ENCODE results near the gene STX8.

The STX8 gene

DNA sequence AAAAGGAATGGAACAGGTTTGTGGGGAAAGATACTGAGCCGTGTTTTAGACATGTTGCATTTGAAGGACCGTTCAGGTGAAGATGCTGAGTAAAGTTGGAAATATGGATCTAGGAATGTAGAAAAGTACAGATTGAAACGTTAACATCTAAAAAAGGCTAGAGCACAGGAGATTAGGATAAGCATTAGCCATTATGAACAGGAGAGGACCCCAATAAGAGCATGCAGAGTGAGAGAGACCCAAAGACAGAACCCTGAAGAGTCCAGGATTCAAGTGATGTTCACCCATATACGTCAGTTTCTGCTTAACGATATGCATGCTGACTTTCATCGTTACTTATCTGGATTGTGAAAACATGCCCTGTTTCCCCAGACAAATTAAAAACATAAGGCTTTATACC is 140.5 kb downstream of the STX8 start:
- H3K4me1 ChIP-seq (ENCODE audit: insufficient read depth, low read length): no peaks in the 10 kb centered on the region
- DNase-seq (no peak), ATAC-seq (ENCODE audit: insufficient read depth, low read depth) (no peak)
- no peak overlapping the region for H3K4me3 ChIP-seq (ENCODE audit: low read depth in 1 of 2, low read length in 2 of 2)
- H4K20me1 ChIP-seq (ENCODE audit: insufficient read depth, low read length): no peaks in the 10 kb centered on the region
- no peak overlapping the region for H3K27ac ChIP-seq (ENCODE audit: low read length)
- no peak overlapping the region for H3K9ac ChIP-seq (ENCODE audit: low read depth, low read length)
- H3K36me3 ChIP-seq (ENCODE audit: insufficient read depth, low read length): no peaks in the 10 kb centered on the region
- no peak overlapping the region for H2AFZ ChIP-seq (ENCODE audit: low read depth, low read length)
- no peaks in the 10 kb centered on the region for H3K27me3 ChIP-seq (ENCODE audit: insufficient read depth, low read length, poor library complexity)
- TF ChIP-seq CTCF (IDR thresholded peaks at IDR 0.05; ENCODE audit: borderline replicate concordance, extremely low read depth, low read length, poor library complexity, severe bottlenecking): no peak
- TF ChIP-seq EZH2 (IDR thresholded peaks at IDR 0.05; ENCODE audit: borderline replicate concordance, low read depth, low read length, severe bottlenecking): no peak
- no peaks in the 10 kb centered on the region for H3K79me2 ChIP-seq (ENCODE audit: insufficient read depth, low read length)
- H3K9me3 ChIP-seq (ENCODE audit: insufficient read depth, low read length, severe bottlenecking): no peaks in the 10 kb centered on the region
- no peak overlapping the region for H3K4me2 ChIP-seq (ENCODE audit: insufficient read depth, low read length)

DNA sequence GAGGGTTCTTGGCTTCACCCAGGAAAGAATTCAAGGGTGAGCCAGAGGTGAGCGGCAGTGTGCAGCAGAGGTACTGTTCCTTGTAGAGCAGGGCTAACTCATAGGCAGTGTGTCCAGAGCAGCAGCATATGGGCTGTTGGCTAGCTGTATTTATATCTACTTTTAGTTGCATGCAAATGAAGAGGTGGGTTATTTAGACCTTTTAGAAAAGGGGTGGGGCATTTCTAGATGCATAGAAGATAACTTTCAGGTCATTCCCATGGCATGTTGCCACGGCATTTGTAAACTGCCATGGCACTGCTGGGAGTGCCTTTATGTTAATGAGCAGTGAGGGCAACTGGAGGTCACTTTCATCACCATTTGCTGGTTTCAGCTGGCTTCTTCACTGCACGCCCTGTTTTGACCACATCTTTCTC is 141.0 kb downstream of the STX8 start:
- no peak for DNase-seq
- TF ChIP-seq CTCF (IDR thresholded peaks at IDR 0.05; ENCODE audit: borderline replicate concordance, extremely low read depth, low read length, poor library complexity, severe bottlenecking) (no peak), EZH2 (IDR thresholded peaks at IDR 0.05; ENCODE audit: borderline replicate concordance, low read depth, low read length, severe bottlenecking) (no peak)
- no peaks in the 10 kb centered on the region for H3K4me1 ChIP-seq (ENCODE audit: insufficient read depth, low read length)
- H3K27me3 ChIP-seq (ENCODE audit: insufficient read depth, low read length, poor library complexity): no peaks in the 10 kb centered on the region
- no peak overlapping the region for H2AFZ ChIP-seq (ENCODE audit: low read depth, low read length)
- no peak overlapping the region for H3K4me3 ChIP-seq (ENCODE audit: low read depth in 1 of 2, low read length in 2 of 2)
- ATAC-seq (ENCODE audit: insufficient read depth, low read depth): no peak
- H3K9ac ChIP-seq (ENCODE audit: low read depth, low read length): no peak overlapping the region
- H3K9me3 ChIP-seq (ENCODE audit: insufficient read depth, low read length, severe bottlenecking): no peaks in the 10 kb centered on the region
- H4K20me1 ChIP-seq (ENCODE audit: insufficient read depth, low read length): no peaks in the 10 kb centered on the region
- H3K4me2 ChIP-seq (ENCODE audit: insufficient read depth, low read length): no peak overlapping the region
- no peaks in the 10 kb centered on the region for H3K36me3 ChIP-seq (ENCODE audit: insufficient read depth, low read length)
- no peak overlapping the region for H3K27ac ChIP-seq (ENCODE audit: low read length)
- H3K79me2 ChIP-seq (ENCODE audit: insufficient read depth, low read length): no peaks in the 10 kb centered on the region

GRCh38 chr17:9432934-9433421 is 142.6 kb downstream of the STX8 start:
- TF ChIP-seq EZH2 (IDR thresholded peaks at IDR 0.05; ENCODE audit: borderline replicate concordance, low read depth, low read length, severe bottlenecking) (no peak), CTCF (IDR thresholded peaks at IDR 0.05; ENCODE audit: borderline replicate concordance, extremely low read depth, low read length, poor library complexity, severe bottlenecking) (no peak)
- no peak for ATAC-seq (ENCODE audit: insufficient read depth, low read depth)
- no peak overlapping the region for H3K9ac ChIP-seq (ENCODE audit: low read depth, low read length)
- no peaks in the 10 kb centered on the region for H3K27me3 ChIP-seq (ENCODE audit: insufficient read depth, low read length, poor library complexity)
- no peak overlapping the region for H3K4me3 ChIP-seq (ENCODE audit: low read depth in 1 of 2, low read length in 2 of 2)
- H2AFZ ChIP-seq (ENCODE audit: low read depth, low read length): no peak overlapping the region
- no peaks in the 10 kb centered on the region for H3K36me3 ChIP-seq (ENCODE audit: insufficient read depth, low read length)
- H3K4me1 ChIP-seq (ENCODE audit: insufficient read depth, low read length): no peaks in the 10 kb centered on the region
- DNase-seq: no peak
- H3K9me3 ChIP-seq (ENCODE audit: insufficient read depth, low read length, severe bottlenecking): no peaks in the 10 kb centered on the region
- H3K27ac ChIP-seq (ENCODE audit: low read length): no peak overlapping the region
- H4K20me1 ChIP-seq (ENCODE audit: insufficient read depth, low read length): no peaks in the 10 kb centered on the region
- H3K79me2 ChIP-seq (ENCODE audit: insufficient read depth, low read length): no peaks in the 10 kb centered on the region
- no peak overlapping the region for H3K4me2 ChIP-seq (ENCODE audit: insufficient read depth, low read length)

Measured in DND-41 (cell line).